Aorta (tissue), 5 donors: ENCODE measurements around the gene HPCAL4. TPM values are rescaled to one million over a fixed set of nuclear protein-coding genes. Genes with fewer than 3 reads are reported as not detected.

Experiments
- ATAC-seq: fragments of 200-7000 bp; cut with Tn5 transposase; one replicate; pipeline ENCODE4 v1.9.1; 2022; ENCODE audit warnings: moderate library complexity; ENCODE audit not compliant: low FRiP score
- DNase-seq, 2 donors: peaks; one replicate each; pipeline ENCODE4 v3.0.0-alpha.2; 2020
- H3K27ac ChIP-seq, 2 donors: one replicate each; pipeline ENCODE4 v1.5.1; 2013; ENCODE audit warnings: low read length in 2 of 2, mild to moderate bottlenecking in 2 of 2, moderate library complexity in 2 of 2, control low read depth in 1 of 2, inconsistent platforms in 1 of 2, low read depth in 1 of 2
- H3K27me3 ChIP-seq, 2 donors: one replicate each; pipeline ENCODE4 v1.6.1; 2013; ENCODE audit warnings: control low read depth in 1 of 2, low read length in 1 of 2, mild to moderate bottlenecking in 1 of 2, moderate library complexity in 1 of 2; ENCODE audit not compliant: insufficient read depth in 2 of 2, control insufficient read depth in 1 of 2
- H3K36me3 ChIP-seq, 2 donors: one replicate each; pipeline ENCODE4 v1.6.1; 2013; ENCODE audit warnings: control low read depth in 1 of 2, low read length in 1 of 2, mild to moderate bottlenecking in 1 of 2; ENCODE audit not compliant: insufficient read depth in 2 of 2, control insufficient read depth in 1 of 2
- H3K4me1 ChIP-seq, 2 donors: one replicate each; pipeline ENCODE4 v1.6.1; 2013; ENCODE audit warnings: low read length in 2 of 2, control low read depth in 1 of 2, mild to moderate bottlenecking in 1 of 2, moderate library complexity in 1 of 2; ENCODE audit not compliant: insufficient read depth in 2 of 2, control insufficient read depth in 1 of 2
- H3K4me3 ChIP-seq, 2 donors: one replicate each; pipeline ENCODE4 v1.5.1; 2013; ENCODE audit warnings: low read length in 2 of 2, control low read depth in 1 of 2, mild to moderate bottlenecking in 1 of 2
- H3K9me3 ChIP-seq: one replicate; pipeline ENCODE4 v1.6.1; 2013; ENCODE audit warnings: mild to moderate bottlenecking, low read length; ENCODE audit not compliant: control insufficient read depth
- WGBS, 2 donors: extraction: QIAGEN DNeasy Blood & Tissue Kit; methylation state at CpG; one replicate each; pipeline ENCODE4 v1.1.7; 2013; 5-methylcytosine and 5-hydroxymethylcytosine counted together
- intact Hi-C, 2 donors: fragments of 100-400 bp; cut with DNase I; formaldehyde crosslinking; loops; one replicate each; pipeline versions ENCODE4 v1.14.2 to v1.15.0; 2022
- polyA plus RNA-seq, 2 donors: library from polyadenylated mRNA; stranded (reverse); fragments of 200-250 nt; gene quantifications; one replicate each; pipeline ENCODE4 v1.2.3, GENCODE V29; 2013
- total RNA-seq, 2 donors: library from RNA; stranded (reverse); fragmentation: NEBNext Ultra II Directional; extraction: Animal tissue kit (Norgen Biotek cat#: 25700); gene quantifications; one replicate each; pipeline ENCODE4 v1.2.1, GENCODE V29; 2021
- donor health status: healthy with polysubstance abuse.
- donor health status: Bipolar disorder and iron deficiency.
- donor health status: DM: no; HTN: no; CAD: no.
- donor health status: DM: no; HTN: no; CAD: no.
- donor health status: DM: yes; HTN: yes; CAD: no.

Gene HPCAL4
- total and polyA plus RNA-seq, 4 donors, result not detected

DNA sequence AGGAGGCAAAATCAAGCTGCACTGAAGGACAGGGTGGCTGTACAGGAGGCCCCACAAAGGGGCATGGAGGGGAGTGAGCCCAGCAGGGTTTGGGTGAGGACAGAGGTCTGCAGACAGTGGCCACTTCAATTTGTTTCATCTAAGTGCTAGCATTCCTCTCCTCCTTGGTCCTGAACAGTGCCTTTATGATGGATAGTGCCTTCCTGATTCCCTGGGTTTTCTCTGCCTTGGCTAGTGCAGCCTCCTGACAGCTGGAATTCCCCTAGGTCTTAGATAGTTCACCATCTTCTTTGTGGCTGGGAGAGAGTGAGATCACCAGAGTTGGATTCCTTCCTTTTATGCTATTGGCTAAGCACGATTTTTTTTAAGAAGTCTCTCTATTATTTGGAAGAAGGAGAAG, 3.8 kb upstream of the HPCAL4 start:
- no peaks in the 10 kb centered on the region for H3K27me3 ChIP-seq
- DNase-seq, result no peak
- ATAC-seq, result no peak
- H3K4me1 ChIP-seq, result no peaks in the 10 kb centered on the region
- 15 to 18% methylated on average over 1 of the region's 1 CpG for WGBS, 2 donors
- intact Hi-C loops, result no loop called here
- no peak overlapping the region for H3K27ac ChIP-seq
- H3K4me3 ChIP-seq, result no peak overlapping the region
- H3K9me3 ChIP-seq, result no peaks in the 10 kb centered on the region
- no peaks in the 10 kb centered on the region for H3K36me3 ChIP-seq

DNA sequence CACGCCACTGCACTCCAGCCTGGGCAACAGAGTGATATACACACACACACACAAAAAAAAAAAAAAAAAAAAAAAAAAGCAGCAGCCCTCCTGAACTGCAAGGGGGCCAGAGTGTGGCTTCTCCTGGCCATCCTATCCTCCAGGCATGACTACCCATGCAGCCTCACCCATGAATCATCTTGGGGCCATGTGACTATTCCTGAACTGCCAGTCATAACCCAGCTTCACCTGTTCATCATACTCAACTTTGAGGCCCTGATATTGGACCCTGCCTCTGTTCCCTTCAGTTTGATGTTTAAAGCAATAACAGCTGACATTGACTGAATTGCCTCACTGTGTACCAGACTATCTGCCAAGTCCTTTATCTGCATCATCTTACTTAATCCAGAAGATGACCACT, 2.8 kb upstream of the HPCAL4 start:
- intact Hi-C loops, result no loop called here
- H3K4me1 ChIP-seq, result no peaks in the 10 kb centered on the region
- no peaks in the 10 kb centered on the region for H3K27me3 ChIP-seq
- ATAC-seq (no peak), DNase-seq (no peak)
- no peaks in the 10 kb centered on the region for H3K9me3 ChIP-seq
- H3K36me3 ChIP-seq, result no peaks in the 10 kb centered on the region
- no peak overlapping the region for H3K27ac ChIP-seq
- WGBS, 2 donors, result 96 to 100% methylated on average over 1 of the region's 1 CpG
- no peak overlapping the region for H3K4me3 ChIP-seq

DNA sequence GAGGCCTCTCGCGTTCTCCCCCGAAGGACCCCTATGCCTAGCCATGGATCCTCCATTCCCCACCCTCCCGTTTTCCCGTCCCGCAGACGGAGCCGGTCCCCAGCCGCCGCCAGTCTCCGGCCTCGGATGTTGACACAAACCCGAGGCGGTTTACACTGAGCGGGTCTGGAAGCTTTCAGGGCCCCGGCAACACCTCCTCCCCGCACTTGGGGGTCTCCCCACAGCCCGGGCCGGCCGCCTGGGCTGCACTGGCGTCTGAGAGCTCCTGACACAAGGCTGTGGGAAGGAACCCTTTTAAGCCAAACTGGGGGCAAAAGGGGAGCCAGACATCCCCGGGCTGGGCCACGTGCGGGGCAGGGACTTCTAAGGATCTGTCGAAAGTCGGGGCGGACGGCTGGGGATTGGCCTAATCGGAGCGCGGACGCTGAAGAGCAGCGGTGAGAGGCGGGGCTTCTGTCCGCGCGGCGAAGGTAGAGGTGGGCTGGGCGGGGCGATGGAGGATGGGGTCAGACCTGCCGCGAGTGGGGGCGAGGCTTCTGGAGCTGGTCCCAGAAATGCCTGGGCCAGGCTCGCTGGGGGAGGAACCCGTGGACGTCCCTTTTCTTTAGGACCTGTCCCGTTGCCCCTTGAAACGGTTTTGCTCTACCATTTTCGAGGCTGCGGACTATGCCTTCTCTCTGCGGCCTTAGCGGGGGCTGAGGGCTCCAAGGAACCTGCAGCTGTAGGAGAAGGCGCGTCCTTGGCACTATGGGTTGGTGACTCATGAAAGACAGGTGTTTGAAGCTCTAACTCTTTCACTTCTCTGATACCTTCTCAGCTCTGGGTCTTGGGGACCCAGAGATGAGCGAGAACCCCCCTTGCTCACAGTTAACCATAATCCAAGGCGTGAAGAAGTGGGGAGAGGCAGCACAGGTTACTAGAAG, 1.2 kb upstream of the HPCAL4 start:
- intact Hi-C loops, result no loop called here
- no peak overlapping the region for H3K4me3 ChIP-seq
- H3K27me3 ChIP-seq, result no peaks in the 10 kb centered on the region
- H3K36me3 ChIP-seq, result no peaks in the 10 kb centered on the region
- ATAC-seq (peak; percentile 34), DNase-seq (no peak)
- H3K4me1 ChIP-seq, result no peaks in the 10 kb centered on the region
- 8 to 12% methylated on average over 56 of the region's 56 CpGs for WGBS, 2 donors
- H3K27ac ChIP-seq, result no peak overlapping the region
- no peaks in the 10 kb centered on the region for H3K9me3 ChIP-seq

DNA sequence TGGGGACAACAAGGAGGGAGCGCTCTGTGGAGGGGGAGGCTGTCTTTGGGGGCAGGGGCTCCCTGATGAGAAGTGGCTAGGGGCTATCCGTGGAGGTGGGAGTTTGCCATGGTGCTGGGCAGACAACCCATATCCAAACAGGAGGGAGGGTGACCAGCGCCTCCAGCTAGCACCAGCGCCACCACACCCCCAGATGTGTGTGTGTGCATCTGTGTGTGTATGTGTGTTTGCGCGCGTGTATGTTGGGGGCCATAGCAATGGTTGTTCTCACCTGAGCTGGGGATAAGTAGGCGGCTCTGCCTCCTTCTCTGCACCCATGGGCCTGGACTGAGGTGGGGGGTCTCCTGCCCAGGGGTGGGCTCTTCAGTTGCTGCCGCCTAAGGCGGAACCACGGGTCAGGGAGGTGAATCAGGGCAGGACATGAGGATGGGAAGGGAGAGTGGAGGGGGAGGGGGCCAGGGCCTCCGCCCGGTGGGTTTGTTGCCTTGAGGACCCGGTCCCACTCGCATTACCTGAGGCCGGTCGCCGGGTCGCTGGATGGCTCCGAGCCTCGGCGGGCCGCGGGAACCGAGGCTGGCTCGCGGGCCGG, 345 bp downstream of the HPCAL4 start:
- ATAC-seq (peak; percentile 15), DNase-seq (no peak)
- Histone ChIP-seq H3K36me3 (no peaks in the 10 kb centered on the region), H3K27me3 (no peaks in the 10 kb centered on the region), H3K4me3 (no peak overlapping the region), H3K4me1 (no peaks in the 10 kb centered on the region), H3K9me3 (no peaks in the 10 kb centered on the region), H3K27ac (no peak overlapping the region)
- intact Hi-C loops, result no loop called here
- WGBS, 2 donors, result 20 to 22% methylated on average over 28 of the region's 28 CpGs

DNA sequence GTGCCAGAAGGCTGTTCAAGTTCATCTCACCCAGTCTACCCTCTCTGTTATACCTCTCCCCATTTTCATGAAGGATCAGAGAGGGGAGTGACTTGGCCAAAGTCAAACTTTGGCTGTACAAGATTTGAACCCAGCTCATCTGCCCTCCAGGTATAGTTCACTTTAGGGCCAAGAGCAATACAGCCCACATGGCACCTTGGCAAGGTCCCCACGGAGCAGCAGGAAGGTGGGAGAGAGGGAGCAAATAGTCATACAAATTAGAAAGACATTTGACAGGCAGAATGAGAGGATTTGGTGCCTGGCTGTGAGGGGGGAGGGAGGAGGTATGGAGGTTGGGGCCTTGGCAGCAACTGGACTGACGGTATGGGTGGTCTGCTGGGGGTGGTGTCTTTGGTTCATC, 1.0 kb downstream of the HPCAL4 start:
- no peaks in the 10 kb centered on the region for H3K27me3 ChIP-seq
- ATAC-seq, result no peak
- H3K4me1 ChIP-seq, result no peaks in the 10 kb centered on the region
- no peaks in the 10 kb centered on the region for H3K36me3 ChIP-seq
- no peak overlapping the region for H3K27ac ChIP-seq
- 76 to 79% methylated on average over 2 of the region's 2 CpGs for WGBS, 2 donors
- no peaks in the 10 kb centered on the region for H3K9me3 ChIP-seq
- no peak overlapping the region for H3K4me3 ChIP-seq
- DNase-seq, result no peak
- intact Hi-C loops, result no loop called here

DNA sequence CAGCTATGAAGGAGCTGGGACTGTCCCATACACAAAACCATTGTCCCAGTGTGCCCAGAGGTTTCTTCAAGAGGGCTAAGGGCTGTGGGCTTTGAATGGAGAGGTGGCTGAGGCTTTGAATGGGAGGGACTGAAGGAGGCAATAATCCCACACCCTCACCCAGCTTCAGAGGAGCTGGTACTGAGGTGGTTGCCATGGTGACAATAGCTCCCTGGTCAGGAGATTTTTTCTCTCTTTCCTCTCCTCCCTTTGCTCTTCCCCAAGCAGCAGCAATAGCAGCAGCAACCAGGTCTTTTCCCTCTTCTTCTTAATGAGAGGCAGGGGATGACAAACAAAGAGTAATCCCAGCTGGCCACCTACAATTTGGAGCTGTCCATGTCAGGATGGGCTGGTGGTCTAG, 1.6 kb downstream of the HPCAL4 start:
- no peaks in the 10 kb centered on the region for H3K36me3 ChIP-seq
- ATAC-seq (no peak), DNase-seq (no peak)
- no peaks in the 10 kb centered on the region for H3K27me3 ChIP-seq
- no peaks in the 10 kb centered on the region for H3K4me1 ChIP-seq
- no peak overlapping the region for H3K27ac ChIP-seq
- no peak overlapping the region for H3K4me3 ChIP-seq
- no peaks in the 10 kb centered on the region for H3K9me3 ChIP-seq
- intact Hi-C loops, result no loop called here

DNA sequence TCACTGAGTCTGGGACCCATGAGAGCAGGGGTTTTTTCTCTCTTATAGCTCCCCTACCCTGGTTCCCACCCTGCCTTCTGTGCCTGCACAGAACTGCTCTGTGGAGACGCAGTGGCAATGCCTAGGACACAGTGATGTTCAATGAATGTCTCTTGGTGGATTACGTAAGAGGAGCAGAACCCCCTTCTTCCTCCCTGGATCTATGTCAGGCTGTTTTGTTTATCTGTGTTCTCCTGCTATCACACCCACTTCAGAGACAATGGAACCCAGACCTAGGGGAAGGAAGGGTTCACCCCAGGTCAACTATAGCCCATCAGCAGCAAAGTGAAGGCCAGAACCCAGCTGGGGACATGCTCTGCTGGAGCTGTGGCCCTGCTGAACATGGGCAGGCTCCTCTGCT, 2.0 kb downstream of the HPCAL4 start:
- Histone ChIP-seq H3K4me3 (no peak overlapping the region), H3K27ac (no peak overlapping the region), H3K9me3 (no peaks in the 10 kb centered on the region), H3K27me3 (no peaks in the 10 kb centered on the region), H3K4me1 (no peaks in the 10 kb centered on the region), H3K36me3 (no peaks in the 10 kb centered on the region)
- no peak for DNase-seq
- WGBS, 2 donors, result 84 to 90% methylated on average over 2 of the region's 2 CpGs
- no peak for ATAC-seq
- intact Hi-C loops, result no loop called here

DNA sequence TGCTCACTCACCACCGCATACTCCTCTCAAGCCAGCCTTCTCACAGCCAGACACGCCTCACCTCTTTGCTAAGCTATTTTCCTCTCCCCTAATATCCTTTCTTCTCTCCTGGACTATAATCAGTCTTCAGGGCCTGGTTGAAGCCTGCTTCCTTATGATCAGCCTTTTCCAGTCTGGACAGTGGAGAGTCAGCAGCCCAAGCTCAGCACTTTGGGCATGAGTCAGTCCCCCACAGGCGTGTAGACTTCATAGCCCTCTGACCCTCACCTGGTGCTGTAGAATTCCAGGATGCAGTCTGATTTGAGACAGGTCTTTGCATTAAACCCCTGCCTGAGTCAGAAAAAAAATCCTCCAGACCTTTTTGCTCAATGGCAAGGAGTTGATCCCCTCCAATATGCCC, 2.5 kb downstream of the HPCAL4 start:
- Histone ChIP-seq H3K4me1 (no peaks in the 10 kb centered on the region), H3K9me3 (no peaks in the 10 kb centered on the region), H3K36me3 (no peaks in the 10 kb centered on the region), H3K27ac (no peak overlapping the region), H3K27me3 (no peaks in the 10 kb centered on the region), H3K4me3 (no peak overlapping the region)
- intact Hi-C loops, result no loop called here
- 78 to 83% methylated on average over 3 of the region's 3 CpGs for WGBS, 2 donors
- ATAC-seq (no peak), DNase-seq (no peak)

DNA sequence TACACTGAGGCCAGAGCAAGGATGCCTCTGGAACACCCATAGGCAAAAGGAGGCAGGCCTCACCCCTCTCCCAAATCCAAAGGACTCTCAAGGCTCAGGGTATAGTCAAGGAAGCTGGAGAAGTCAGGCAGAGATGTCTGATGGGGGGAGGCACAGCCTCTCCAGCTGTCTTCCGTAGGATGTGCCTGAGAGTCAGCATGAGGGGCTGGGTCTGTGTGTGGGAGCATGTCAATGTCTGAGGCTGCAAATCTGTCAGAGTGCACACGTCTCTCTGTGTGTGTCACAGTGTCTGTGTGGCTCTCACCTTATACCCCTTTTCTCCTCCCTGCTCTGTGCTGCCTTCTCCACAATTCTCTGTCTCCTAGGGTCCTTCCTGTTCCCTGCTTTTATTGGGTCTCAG, 4.0 kb downstream of the HPCAL4 start:
- DNase-seq (no peak), ATAC-seq (no peak)
- intact Hi-C loops, result no loop called here
- Histone ChIP-seq H3K4me1 (no peaks in the 10 kb centered on the region), H3K27me3 (no peaks in the 10 kb centered on the region), H3K27ac (no peak overlapping the region), H3K9me3 (no peaks in the 10 kb centered on the region), H3K4me3 (no peak overlapping the region), H3K36me3 (no peaks in the 10 kb centered on the region)
- WGBS, 2 donors, result 68 to 78% methylated on average over 2 of the region's 2 CpGs
